ENCODE data around the gene MAEL.

MAEL gene

GRCh38 chr1:166944186-166944967 is 44.7 kb upstream of the MAEL start:
- ChIA-PET CTCF (interaction anchor here (0.7 to 3.1 kb wide), 3 partner anchors 34 to 113 kb away, joined by 3 to 9 read pairs (median 9); no protein-coding TSS in a partner anchor), POLR2A (interaction anchor here (1.1 kb wide), 1 partner anchor 18 kb away, joined by 4 read pairs; no protein-coding TSS in a partner anchor)

More at GRCh38 chr1:166944186-166944967, 44.7 kb upstream of the MAEL start:
- H3K36me3 ChIP-seq (ENCODE audit: control insufficient read depth in 2 of 2, insufficient read depth in 1 of 2, low read length in 2 of 2): no peaks in the 10 kb centered on the region
- TF ChIP-seq ZNF398 (tag by site-specific recombination; IDR thresholded peaks at IDR 0.05) (no peak), ZNF132 (tag by site-specific recombination; IDR thresholded peaks at IDR 0.05; ENCODE audit: borderline replicate concordance) (no peak), ZNF24 (tag by site-specific recombination; IDR thresholded peaks at IDR 0.05) (no peak), ZNF391 (tag by site-specific recombination; IDR thresholded peaks at IDR 0.05; ENCODE audit: borderline replicate concordance, low read depth) (no peak), REST (tag by site-specific recombination; IDR thresholded peaks at IDR 0.05) (no peak), ZNF354C (tag by site-specific recombination; IDR thresholded peaks at IDR 0.05; ENCODE audit: borderline replicate concordance, low read depth) (no peak), ZNF585B (tag by site-specific recombination; IDR thresholded peaks at IDR 0.05) (no peak), SALL2 (tag by site-specific recombination; IDR thresholded peaks at IDR 0.05; ENCODE audit: borderline replicate concordance) (no peak), SP3 (tag by site-specific recombination; IDR thresholded peaks at IDR 0.05) (no peak), AEBP2 (tag by site-specific recombination; IDR thresholded peaks at IDR 0.05; ENCODE audit: borderline replicate concordance) (no peak), BCL6B (tag by site-specific recombination; IDR thresholded peaks at IDR 0.05) (no peak), HIC1 (tag by site-specific recombination; IDR thresholded peaks at IDR 0.05) (no peak)
- no peak overlapping the region for H3K4me3 ChIP-seq (ENCODE audit: low read depth, low read length)
- H3K9me3 ChIP-seq (ENCODE audit: control insufficient read depth, insufficient read depth, low read depth, low read length): no peaks in the 10 kb centered on the region
- no peaks in the 10 kb centered on the region for H3K4me1 ChIP-seq (ENCODE audit: control insufficient read depth, insufficient read depth, low read length)
- no peak overlapping the region for H3K27ac ChIP-seq (ENCODE audit: extremely low read depth, low read depth, low read length)

Data from HEK293 (cell line).